Activated CD8-positive, alpha-beta T cell treated with anti-CD3 and anti-CD28 coated beads, Interleukin-2, amount 10 ng/mL, durations not matched to agents 7 days and 5 days (primary cell): ENCODE results near the gene CD80. TPM values are rescaled to one million over a fixed set of nuclear protein-coding genes. Genes with fewer than 3 reads are reported as not detected.

Experiments used
- ATAC-seq: fragments of 150-1000 bp; cut with Tn5 transposase; one replicate; pipeline ENCODE4 v1.10.0; 2021; ENCODE audit warnings: moderate library complexity
- CTCF ChIA-PET: fragments of 350-600 bp; sonication (Branson Sonifier 250); formaldehyde crosslinking; loops from one replicate; lab custom pipeline; 2021; ENCODE audit warnings: antibody characterized with exemption; lab: Charles Lee
- POLR2A ChIA-PET: fragments of 350-600 bp; sonication (Branson Sonifier 250); formaldehyde crosslinking; loops from one replicate; lab custom pipeline; 2021; ENCODE audit warnings: antibody characterized with exemption; lab: Charles Lee
- DNase-seq: peaks from one replicate; pipeline ENCODE4 v3.0.0-alpha.2; 2020
- H3K27ac Mint-ChIP-seq: one replicate; pipeline ENCODE4 v1.8.0; 2021; ENCODE audit warnings: mild to moderate bottlenecking, mixed read lengths
- H3K27me3 Mint-ChIP-seq: one replicate; pipeline ENCODE4 v1.8.0; 2021; ENCODE audit warnings: low read depth, mixed read lengths
- H3K36me3 Mint-ChIP-seq: one replicate; pipeline ENCODE4 v1.8.0; 2021; ENCODE audit warnings: low read depth, mixed read lengths
- H3K4me1 Mint-ChIP-seq: one replicate; pipeline ENCODE4 v1.8.0; 2021; ENCODE audit warnings: low read depth, mixed read lengths
- H3K4me3 Mint-ChIP-seq: one replicate; pipeline ENCODE4 v1.8.0; 2021; ENCODE audit warnings: mild to moderate bottlenecking, mixed read lengths
- H3K9me3 Mint-ChIP-seq: one replicate; pipeline ENCODE4 v1.8.0; 2022; ENCODE audit warnings: mixed read lengths; ENCODE audit not compliant: insufficient read depth
- total RNA-seq, 2 experiments: library from RNA; stranded (reverse); gene quantifications; one replicate each; pipeline ENCODE4 v1.2.3, GENCODE V29; 2021

CD80 gene
- total RNA-seq, 2 experiments from 2014 or later: 19.1 to 20.2 TPM

DNA sequence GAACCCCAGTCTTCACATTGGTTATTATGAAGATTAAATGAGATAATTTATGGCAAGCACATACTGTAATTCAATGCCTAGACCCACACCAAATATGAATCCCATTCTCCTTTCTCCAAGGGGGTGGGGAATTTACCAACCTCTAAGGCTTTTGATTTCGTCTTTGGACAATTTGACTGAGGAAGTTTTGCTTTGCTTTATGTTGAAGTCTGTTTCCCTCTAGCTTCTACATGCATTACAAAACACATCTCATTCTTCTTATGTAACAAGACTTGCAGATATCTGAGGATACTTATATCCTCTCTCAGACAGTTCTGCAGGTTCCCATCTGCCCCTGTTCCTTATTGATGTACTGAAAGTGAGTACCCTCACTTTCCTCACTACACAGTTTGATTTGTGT is 12.2 kb downstream of the CD80 start:
- Mint-ChIP-seq H3K4me1 (peaks cover 5% of the 10 kb centered on the region), H3K27ac (no peak overlapping the region), H3K27me3 (no peaks in the 10 kb centered on the region), H3K36me3 (peaks cover 63% of the 10 kb centered on the region), H3K9me3 (no peaks in the 10 kb centered on the region), H3K4me3 (no peak overlapping the region)
- CTCF ChIA-PET: interaction anchor here (1.1 to 1.5 kb wide), 2 partner anchors 8 to 12 kb away, joined by 3 read pairs; partner anchors contain the start of gene CD80
- ATAC-seq (no peak), DNase-seq (no peak)
- POLR2A ChIA-PET: interaction anchor here (1.6 kb wide), 1 partner anchor 8 kb away, joined by 5 read pairs; no protein-coding TSS in a partner anchor

DNA sequence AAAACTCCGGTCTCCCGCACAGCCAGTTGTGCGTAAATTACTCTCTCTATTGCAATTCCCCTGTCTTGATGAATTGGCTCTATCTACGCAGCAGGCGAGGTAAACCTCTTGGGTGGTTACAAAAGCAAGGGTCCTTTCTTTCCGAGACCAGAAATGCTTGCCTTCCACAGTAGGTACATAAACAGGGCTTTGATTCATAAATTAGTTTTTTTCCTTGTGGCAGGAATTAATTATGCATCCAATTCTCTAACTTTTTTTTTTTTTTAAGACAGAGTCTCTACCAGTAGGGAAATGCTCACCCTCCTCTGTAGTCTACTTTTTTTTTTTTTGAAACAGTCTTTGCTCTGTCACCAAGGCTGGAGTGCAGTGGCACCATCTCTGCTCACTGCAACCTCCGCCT is 16.3 kb downstream of the CD80 start:
- Mint-ChIP-seq H3K4me1 (peaks cover 5% of the 10 kb centered on the region), H3K4me3 (no peak overlapping the region)
- POLR2A ChIA-PET: no interaction called here

DNA sequence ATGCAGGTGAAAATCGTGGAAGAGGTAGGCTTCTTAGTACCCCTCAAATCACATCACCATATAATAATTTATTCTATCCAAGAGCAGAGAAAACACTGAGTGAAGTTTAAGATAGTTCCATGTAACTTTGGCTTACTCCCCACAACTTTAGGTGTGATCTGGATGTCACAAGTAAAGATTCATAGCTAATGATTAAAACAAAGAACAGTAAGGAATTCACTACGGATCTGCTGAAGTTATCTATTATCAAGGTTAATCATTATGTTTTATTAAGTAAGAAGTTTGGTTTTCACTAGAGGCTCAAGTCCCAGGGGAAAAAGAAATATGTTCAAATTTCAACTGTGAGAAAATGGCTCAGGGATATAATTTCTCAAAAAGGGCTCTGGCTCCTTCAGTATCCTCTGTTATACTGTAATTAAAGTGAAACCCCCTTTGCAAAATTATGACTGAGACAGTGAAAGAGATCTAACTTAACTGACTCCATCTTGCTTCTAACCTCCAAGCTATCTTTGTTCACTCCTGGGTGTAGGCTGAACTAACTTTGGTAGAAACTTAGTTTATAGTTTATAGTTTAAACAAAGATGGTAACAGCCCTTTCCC is 17.1 kb downstream of the CD80 start:
- H3K4me1 Mint-ChIP-seq: peaks cover 5% of the 10 kb centered on the region
- CTCF ChIA-PET: interaction anchor here (1.1 to 1.5 kb wide), 2 partner anchors 15 to 17 kb away, joined by 4 to 5 read pairs; partner anchors contain the start of gene CD80
- H3K9me3 Mint-ChIP-seq: no peaks in the 10 kb centered on the region
- H3K27me3 Mint-ChIP-seq: no peaks in the 10 kb centered on the region
- ATAC-seq: no peak
- POLR2A ChIA-PET: no interaction called here
- no peak for DNase-seq
- H3K27ac Mint-ChIP-seq: no peak overlapping the region
- peaks cover 68% of the 10 kb centered on the region for H3K36me3 Mint-ChIP-seq
- no peak overlapping the region for H3K4me3 Mint-ChIP-seq

More for the DNA sequence above, 16.3 kb downstream of the CD80 start:
- no peak overlapping the region for H3K27ac Mint-ChIP-seq
- DNase-seq (no peak), ATAC-seq (no peak)
- H3K9me3 Mint-ChIP-seq: no peaks in the 10 kb centered on the region
- H3K27me3 Mint-ChIP-seq: no peaks in the 10 kb centered on the region
- peaks cover 70% of the 10 kb centered on the region for H3K36me3 Mint-ChIP-seq
- CTCF ChIA-PET: interaction anchor here (0.7 to 1.1 kb wide), 2 partner anchors 14 to 17 kb away, joined by 3 to 4 read pairs; partner anchors contain the start of gene CD80

DNA sequence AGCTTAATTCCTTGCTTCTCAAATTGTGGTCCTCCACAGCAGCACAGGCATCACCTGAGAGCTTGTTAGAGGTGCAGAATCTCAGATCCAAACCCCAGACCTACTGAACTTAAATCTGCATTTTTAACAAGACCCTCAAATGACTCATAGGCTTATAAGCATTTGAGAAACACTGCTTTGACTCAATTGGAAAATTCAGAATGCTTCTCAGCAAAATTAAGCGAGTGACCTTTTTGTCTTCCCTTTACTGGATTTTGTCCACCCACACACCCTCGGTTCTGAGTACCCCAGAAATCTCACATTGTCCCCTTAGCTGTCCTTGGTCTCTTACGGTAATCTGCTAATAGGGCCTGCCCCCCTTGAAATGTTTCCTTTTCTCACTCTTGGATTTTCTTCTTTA is 17.9 kb downstream of the CD80 start:
- ChIA-PET POLR2A (interaction anchor here (0.6 kb wide), 1 partner anchor 323 kb away, joined by 3 read pairs; no protein-coding TSS in a partner anchor), CTCF (interaction anchor here (1.0 to 1.5 kb wide), 2 partner anchors 15 to 18 kb away, joined by 4 to 5 read pairs; partner anchors contain the start of gene CD80)
- Mint-ChIP-seq H3K9me3 (no peaks in the 10 kb centered on the region), H3K36me3 (peaks cover 69% of the 10 kb centered on the region), H3K27me3 (no peaks in the 10 kb centered on the region), H3K4me3 (no peak overlapping the region), H3K27ac (no peak overlapping the region), H3K4me1 (peaks cover 5% of the 10 kb centered on the region)
- DNase-seq (no peak), ATAC-seq (no peak)

DNA sequence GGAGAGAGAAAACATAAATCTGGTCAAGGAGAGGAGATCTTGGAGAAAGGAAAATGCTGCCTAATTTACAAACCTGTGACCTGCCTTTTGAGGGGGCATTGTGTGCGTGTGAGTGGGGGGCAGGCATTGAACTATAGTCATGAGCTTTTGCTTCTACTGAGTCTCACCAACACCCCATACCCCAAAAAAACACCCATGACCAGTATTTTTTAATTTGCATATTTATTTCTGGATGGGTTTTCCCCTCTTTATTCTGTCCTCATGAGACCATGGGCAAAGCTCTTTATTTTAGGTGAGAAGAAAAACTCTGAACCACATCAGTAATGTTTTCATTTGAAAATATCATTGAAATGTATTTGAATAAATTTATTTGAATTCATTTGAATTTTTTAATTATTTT is 20.6 kb downstream of the CD80 start:
- Mint-ChIP-seq H3K9me3 (no peaks in the 10 kb centered on the region), H3K27ac (no peak overlapping the region), H3K4me3 (no peak overlapping the region), H3K27me3 (no peaks in the 10 kb centered on the region), H3K4me1 (peaks cover 5% of the 10 kb centered on the region), H3K36me3 (peaks cover 54% of the 10 kb centered on the region)
- CTCF ChIA-PET: interaction anchor here (0.8 to 1.1 kb wide), 2 partner anchors 8 to 20 kb away, joined by 3 read pairs; no protein-coding TSS in a partner anchor
- no peak for DNase-seq
- no peak for ATAC-seq
- POLR2A ChIA-PET: no interaction called here

DNA sequence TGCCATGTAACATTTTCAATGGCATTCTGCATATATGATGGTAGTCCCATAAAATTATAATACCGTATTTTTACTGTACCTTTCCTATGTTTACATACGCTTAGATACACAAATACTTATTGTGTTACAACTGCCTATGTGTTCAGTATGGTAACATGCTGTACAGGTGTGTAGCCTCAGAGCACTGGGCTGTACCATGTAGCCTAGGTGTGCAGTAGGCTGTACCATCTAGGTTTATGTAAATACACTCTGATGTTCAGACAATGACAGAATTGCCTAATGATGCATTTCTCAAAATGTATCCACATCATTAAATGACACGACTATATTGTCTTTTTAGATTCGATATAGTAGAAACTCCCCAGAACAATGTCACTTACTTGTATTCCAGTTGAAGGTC is 22.7 kb downstream of the CD80 start:
- DNase-seq (no peak), ATAC-seq (no peak)
- POLR2A ChIA-PET: no interaction called here
- Mint-ChIP-seq H3K27ac (no peak overlapping the region), H3K4me3 (no peak overlapping the region), H3K27me3 (no peaks in the 10 kb centered on the region), H3K4me1 (peaks cover 5% of the 10 kb centered on the region), H3K9me3 (no peaks in the 10 kb centered on the region), H3K36me3 (peaks cover 52% of the 10 kb centered on the region)
- CTCF ChIA-PET: no interaction called here

DNA sequence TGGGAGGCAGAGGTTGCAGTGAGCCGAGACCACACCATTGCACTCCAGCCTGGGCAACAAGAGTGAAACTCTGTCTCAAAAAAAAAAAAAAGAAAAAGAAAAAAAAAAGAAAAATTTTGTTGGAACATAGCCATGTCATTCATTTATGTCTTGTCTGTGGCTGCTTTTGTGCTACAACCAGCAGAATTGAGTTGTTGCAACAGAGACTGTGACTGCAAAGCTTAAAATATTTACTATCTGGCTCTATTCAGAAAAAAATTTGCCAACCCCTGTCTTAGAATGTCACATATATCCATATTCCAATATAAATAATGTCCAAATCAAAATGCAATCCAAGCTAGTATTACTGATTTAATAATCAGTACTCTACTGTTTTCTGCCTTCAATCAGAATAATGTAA is 25.1 kb downstream of the CD80 start:
- no peak for DNase-seq
- Mint-ChIP-seq H3K36me3 (peaks cover 50% of the 10 kb centered on the region), H3K4me1 (peaks cover 2% of the 10 kb centered on the region), H3K9me3 (no peaks in the 10 kb centered on the region), H3K27ac (no peak overlapping the region), H3K4me3 (no peak overlapping the region), H3K27me3 (no peaks in the 10 kb centered on the region)
- CTCF ChIA-PET: no interaction called here
- POLR2A ChIA-PET: no interaction called here
- ATAC-seq: no peak

DNA sequence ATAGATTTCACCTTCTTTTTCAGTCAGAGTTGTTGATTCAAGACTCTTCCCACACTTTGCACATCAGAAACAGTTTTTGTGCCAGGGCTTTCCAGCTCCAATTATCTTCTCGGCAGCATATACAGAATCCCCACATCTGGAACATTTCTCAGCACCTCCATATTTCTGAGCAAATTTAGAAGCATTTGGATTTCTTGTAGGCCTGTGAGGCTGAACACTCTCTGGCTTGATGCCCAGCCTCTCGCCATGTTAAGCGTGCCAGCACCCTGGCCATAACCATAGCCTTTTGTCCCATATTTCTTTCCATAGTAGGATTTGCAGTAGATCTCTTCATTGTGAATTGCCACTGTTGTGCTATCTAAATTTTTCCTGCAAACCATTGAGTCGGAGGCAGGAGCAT is 28.3 kb downstream of the CD80 start:
- no peaks in the 10 kb centered on the region for H3K9me3 Mint-ChIP-seq
- no peaks in the 10 kb centered on the region for H3K4me1 Mint-ChIP-seq
- DNase-seq: no peak
- CTCF ChIA-PET: no interaction called here
- peaks cover 61% of the 10 kb centered on the region for H3K36me3 Mint-ChIP-seq
- no peaks in the 10 kb centered on the region for H3K27me3 Mint-ChIP-seq
- no peak overlapping the region for H3K4me3 Mint-ChIP-seq
- POLR2A ChIA-PET: interaction anchor here (0.6 kb wide), 1 partner anchor 41 kb away, joined by 3 read pairs; no protein-coding TSS in a partner anchor
- no peak overlapping the region for H3K27ac Mint-ChIP-seq
- ATAC-seq: no peak

DNA sequence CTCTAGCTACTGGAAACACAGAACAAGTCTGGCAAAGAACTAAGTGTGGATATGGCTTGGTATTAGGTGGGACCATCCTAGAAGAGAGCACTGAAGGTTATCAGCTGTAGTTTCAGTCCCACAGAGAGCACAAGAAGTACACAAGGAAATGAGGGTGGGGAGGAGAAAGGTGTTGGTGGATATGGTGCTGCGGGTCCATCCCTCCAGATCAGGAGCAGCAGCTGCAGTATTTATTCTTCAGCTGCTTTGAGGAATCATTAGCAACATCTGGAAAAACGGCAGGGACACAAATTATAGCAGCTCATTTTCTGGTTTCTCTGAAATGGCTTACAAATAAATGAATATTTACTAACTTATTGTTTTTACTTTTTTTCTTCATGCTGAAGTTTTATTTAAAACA is 29.0 kb downstream of the CD80 start:
- H3K4me1 Mint-ChIP-seq: no peaks in the 10 kb centered on the region
- ChIA-PET POLR2A (no interaction called here), CTCF (interaction anchor here (1.2 kb wide), 1 partner anchor 31 kb away, joined by 3 read pairs; no protein-coding TSS in a partner anchor)
- no peaks in the 10 kb centered on the region for H3K27me3 Mint-ChIP-seq
- no peak overlapping the region for H3K27ac Mint-ChIP-seq
- no peaks in the 10 kb centered on the region for H3K9me3 Mint-ChIP-seq
- DNase-seq: no peak
- no peak for ATAC-seq
- H3K4me3 Mint-ChIP-seq: no peak overlapping the region
- peaks cover 65% of the 10 kb centered on the region for H3K36me3 Mint-ChIP-seq

DNA sequence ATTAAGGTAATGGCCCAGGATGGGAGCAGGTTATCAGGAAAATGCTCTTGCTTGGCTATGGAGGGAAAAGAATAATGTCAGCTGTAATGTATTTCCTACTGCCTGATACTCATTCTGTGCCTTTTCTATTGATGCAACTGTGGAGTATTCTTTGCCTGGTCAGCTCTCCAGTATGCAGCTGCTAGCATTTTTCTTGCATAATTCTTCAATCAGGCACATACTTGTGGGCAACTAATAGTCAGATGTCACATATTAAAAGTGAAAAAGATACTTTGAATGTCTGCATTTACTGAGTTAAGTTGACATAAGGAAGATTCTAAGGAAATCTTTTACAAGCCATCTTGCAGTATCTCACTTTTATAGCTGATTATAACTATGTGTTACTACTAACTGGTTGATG is 29.5 kb downstream of the CD80 start:
- H3K27ac Mint-ChIP-seq: no peak overlapping the region
- no peaks in the 10 kb centered on the region for H3K9me3 Mint-ChIP-seq
- ChIA-PET CTCF (interaction anchor here (1.2 kb wide), 1 partner anchor 32 kb away, joined by 3 read pairs; no protein-coding TSS in a partner anchor), POLR2A (no interaction called here)
- no peaks in the 10 kb centered on the region for H3K4me1 Mint-ChIP-seq
- no peak for DNase-seq
- H3K36me3 Mint-ChIP-seq: peaks cover 65% of the 10 kb centered on the region
- no peak overlapping the region for H3K4me3 Mint-ChIP-seq
- no peaks in the 10 kb centered on the region for H3K27me3 Mint-ChIP-seq
- ATAC-seq: no peak

DNA sequence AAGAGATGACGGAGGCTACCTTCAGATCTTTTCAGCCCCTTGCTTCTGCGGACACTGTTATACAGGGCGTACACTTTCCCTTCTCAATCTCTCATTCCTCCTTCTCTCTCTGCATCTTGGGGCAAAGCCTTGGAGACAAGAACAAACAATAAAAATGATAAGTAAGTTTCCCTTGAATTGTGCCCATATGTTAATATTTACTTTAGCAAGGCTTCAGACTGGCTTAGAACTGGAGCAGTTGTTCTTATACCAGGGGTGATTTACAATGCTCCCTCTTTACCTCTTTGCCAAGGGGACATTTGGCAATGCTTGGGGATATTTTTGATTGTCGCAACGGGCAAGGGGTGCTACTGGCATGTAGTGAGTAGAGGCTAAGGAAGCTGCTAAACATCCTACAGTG is 31.7 kb downstream of the CD80 start:
- ATAC-seq (no peak), DNase-seq (no peak)
- ChIA-PET POLR2A (no interaction called here), CTCF (interaction anchor here (0.9 kb wide), 2 partner anchors 21 to 153 kb away, joined by 3 read pairs; no protein-coding TSS in a partner anchor)
- Mint-ChIP-seq H3K27ac (no peak overlapping the region), H3K9me3 (no peaks in the 10 kb centered on the region), H3K4me1 (no peaks in the 10 kb centered on the region), H3K36me3 (peaks cover 67% of the 10 kb centered on the region), H3K27me3 (no peaks in the 10 kb centered on the region), H3K4me3 (no peak overlapping the region)

DNA sequence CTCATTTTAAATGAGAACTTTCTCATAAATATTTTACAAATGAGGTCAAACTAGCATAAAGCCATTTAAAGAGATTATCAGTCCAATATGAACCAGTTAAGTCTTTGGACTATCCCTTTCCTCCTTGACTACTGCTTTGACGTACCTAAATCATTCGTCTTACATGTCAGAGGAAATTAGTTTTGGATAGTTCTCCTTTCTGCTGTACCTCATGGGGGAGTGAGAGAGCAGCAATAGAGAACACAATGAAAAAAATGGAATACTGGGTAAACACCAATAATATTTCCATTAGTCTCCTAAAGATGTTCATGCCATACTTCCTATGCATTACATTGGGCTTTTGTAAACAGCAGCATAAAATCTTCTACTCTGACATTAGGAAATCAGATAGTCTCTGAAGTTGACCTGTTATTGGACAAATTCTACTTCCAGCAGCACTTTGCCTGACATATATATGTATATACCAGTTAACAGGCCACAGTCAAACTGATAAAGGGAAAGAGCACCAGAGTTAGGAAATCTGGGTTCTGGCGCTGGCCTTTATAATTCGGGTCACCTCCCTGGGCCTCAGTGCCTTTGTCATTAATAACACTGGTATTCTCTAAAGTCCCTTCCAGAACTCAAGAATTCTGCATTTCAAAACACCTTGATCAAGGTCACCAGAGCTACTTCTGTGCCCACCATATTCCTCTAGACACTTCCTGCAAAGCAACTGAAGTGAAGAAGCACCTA is 34.3 kb downstream of the CD80 start:
- H3K27ac Mint-ChIP-seq: no peak overlapping the region
- no peaks in the 10 kb centered on the region for H3K27me3 Mint-ChIP-seq
- POLR2A ChIA-PET: interaction anchor here (1.2 kb wide), 1 partner anchor 151 kb away, joined by 3 read pairs; no protein-coding TSS in a partner anchor
- H3K4me3 Mint-ChIP-seq: no peak overlapping the region
- CTCF ChIA-PET: interaction anchor here (1.9 kb wide), 1 partner anchor 31 kb away, joined by 5 read pairs; no protein-coding TSS in a partner anchor
- ATAC-seq (no peak), DNase-seq (no peak)
- H3K36me3 Mint-ChIP-seq: peaks cover 70% of the 10 kb centered on the region
- H3K4me1 Mint-ChIP-seq: peaks cover under 1% of the 10 kb centered on the region
- no peaks in the 10 kb centered on the region for H3K9me3 Mint-ChIP-seq
